HG02588 (cell line): ENCODE results near the gene OR6C1.
"Not testable (repeated sequence)": the region's sequence is repeated elsewhere in the genome, so short reads cannot be mapped to it uniquely, and the experiment has no call there.

Experiments
- ATAC-seq: cut with Tn5 transposase; IDR thresholded peaks from one replicate; pipeline ENCODE4 v1.9.1; 2021; ENCODE audit warnings: mild to moderate bottlenecking, moderate library complexity; ENCODE audit not compliant: unreplicated experiment

OR6C1 gene

DNA sequence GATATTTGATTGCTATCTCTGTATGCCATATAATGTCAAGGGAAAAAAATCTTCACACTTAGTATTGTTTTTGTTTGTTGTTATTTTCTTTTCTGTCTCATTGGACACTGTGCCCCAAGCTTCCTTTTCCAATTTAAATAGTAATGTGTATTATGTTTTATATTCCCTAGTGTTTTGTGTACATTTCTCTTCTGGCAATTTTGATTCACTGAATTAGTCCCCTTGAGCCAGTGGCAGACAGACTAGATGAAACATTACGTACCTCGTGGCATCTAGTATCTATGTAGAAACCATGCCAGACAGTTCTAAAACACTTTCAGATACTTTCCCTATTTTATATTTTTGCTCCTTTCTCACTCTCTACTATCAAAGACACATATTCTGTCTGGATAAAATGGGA is at the start of gene OR6C1:
Gene OR6C1 (plus strand): TSS at position 301 of the 400 bp plus-strand sequence. CDS start 6,257 bp downstream, outside the sequence.
- ATAC-seq: no peak

DNA sequence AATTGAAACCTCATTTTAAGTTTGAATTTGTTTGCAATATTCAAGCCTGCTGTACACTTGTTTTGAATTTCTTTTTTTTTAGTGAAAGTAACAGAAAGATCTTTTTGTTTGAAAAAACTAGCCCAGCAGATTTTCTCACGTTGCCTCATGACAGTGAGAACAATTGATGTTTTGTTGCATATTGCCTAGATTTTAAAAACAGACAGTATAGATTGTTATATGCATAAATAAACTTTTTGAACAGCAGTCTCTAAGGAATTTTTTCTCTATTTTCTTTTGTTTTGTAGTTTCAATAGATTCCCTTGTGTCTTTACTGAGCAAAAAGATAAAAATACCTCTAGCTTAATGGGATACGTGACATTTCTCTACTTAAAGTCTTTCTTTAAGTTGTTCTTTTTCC is 33.2 kb upstream of the OR6C1 start:
- ATAC-seq: no peak

DNA sequence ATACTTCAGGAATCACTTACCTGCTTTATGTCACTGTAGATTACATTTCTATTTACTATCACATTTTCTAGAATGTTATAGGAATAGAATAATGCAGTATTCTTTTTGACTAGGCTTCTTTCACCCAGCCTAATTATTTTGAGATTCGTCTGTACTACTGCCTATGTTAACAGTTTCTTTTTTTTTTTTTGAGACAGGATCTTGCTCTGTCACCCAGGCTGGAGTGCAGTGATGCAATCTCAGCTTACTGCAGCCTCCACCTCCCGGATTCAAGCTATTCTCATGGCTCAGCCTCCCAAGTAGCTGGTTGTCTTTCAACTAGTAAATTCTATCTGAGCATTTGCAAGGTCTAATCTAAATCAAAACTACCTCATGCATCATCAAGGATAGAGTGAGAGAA is 24.1 kb upstream of the OR6C1 start:
- ATAC-seq: no peak

DNA sequence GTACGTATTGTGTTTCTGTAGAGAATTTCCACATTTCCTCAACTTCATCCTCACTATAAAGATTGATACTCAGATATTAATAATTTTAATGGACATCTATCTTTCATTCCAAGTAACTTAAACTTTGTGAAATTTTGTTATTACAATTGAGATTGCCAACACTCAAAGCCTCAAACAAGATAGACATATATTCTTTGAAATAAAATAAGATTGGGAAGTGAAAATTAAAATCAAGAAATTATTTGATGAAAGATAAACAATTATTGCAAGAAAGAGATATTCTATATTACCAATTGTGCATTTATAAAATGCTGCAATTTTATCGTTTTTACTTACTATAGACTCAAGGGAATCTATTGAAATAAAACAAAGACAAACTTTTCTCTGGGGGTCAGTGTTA is 17.7 kb upstream of the OR6C1 start, which contains the start of gene OR6C6:
Gene OR6C6 (minus strand): TSS at position 101 of the 400 bp plus-strand sequence. CDS start 1,337 bp downstream, outside the sequence.
- no peak for ATAC-seq

DNA sequence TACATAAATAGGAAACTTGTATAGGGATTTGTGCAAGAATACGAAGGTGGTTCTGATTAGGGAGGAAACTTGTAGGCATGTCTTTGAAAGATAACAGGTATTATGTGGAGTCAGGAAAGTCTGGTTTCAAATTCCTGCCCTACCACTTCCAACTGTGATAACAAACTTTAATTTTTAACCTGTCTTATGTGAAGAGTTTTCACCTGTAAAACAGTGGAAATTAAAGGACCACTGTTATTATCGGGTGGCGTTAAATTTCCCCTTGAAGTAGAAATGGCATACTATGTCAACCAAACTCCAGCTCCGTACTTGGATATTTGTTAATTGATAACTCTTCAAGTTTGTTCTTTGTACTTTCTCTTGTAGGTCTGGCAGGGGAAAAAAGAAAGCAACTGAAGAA is 6.1 kb downstream of the OR6C1 start:
- no peak for ATAC-seq

DNA sequence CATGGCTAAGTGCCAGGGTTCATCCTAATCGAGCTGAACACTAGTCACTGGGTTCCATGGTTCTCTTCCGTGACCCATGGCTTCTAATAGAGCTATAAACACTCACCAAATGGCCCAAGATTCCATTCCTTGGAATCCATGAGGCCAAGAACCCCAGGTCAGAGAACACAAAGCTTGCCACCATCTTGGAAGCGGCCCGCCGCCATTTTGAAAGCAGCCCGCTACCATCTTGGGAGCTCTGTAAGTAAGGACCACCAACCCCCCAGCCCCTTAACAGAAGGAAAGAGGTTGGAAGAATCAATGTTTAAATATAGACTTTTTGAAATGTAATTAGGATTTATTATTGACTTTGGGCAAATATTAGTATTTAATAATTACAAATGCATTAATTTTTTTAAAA is 11.7 kb downstream of the OR6C1 start:
- ATAC-seq: not testable (repeated sequence)

DNA sequence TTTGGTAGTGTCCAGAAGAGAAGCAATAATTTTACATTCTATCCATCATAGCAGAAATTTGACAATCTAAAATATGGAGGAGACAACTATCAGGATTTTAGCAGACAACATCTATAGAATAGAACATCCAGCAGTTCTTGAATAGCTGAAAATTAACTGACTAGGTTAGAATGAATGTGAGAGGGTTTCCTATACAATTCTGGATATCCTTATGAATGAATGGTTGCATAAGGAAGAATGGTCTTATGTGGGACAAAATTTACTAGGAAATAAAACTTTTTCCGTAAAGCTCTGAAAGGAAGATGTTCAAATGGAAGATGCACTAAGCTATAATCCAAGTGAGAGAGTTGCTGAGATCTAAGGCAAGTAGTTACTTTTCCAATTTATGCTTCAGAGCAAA is 16.3 kb downstream of the OR6C1 start, which contains the start of gene OR6C3:
Gene OR6C3 (plus strand): TSS at position 301 of the 400 bp plus-strand sequence. CDS start 955 bp downstream, outside the sequence.
- no peak for ATAC-seq

DNA sequence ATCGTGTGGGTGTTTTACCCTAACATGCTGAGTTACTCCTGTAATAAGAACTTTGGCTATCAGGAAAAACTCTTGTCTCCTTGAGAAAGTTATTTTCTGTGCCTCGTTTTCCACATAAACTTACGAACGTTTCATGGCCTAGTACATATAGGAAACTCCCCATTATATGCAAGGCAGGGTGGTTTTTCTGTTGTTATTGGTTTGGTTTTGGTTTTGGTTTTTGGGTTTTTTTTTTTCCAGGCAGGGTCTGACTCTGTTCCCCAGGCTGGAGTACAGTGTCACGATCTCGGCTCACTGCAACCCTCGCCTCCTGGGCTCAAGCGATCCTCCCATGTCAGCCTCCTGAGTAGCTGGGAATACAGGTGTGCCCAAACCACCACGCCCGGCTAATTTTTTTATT is 21.9 kb downstream of the OR6C1 start:
- no peak for ATAC-seq

DNA sequence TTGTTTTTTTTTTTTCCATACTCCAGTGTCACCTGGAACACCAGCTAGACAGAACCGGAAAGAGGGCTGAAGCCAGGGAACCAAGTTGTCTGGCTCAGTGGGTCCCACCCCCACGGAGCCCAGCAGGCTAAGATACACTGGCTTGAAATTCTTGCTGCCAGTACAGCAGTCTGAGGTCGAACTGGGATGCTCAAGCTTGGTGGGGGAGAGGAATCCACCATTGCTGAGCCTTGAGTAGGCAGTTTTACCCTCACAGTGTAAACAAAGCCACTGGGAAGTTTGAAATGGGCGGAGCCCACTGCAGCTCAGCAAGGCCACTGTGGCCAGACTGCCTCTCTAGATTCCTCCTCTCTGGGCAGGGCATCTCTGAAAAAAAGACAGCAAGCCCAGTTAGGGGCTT is 41.2 kb downstream of the OR6C1 start:
- ATAC-seq: not testable (repeated sequence)

DNA sequence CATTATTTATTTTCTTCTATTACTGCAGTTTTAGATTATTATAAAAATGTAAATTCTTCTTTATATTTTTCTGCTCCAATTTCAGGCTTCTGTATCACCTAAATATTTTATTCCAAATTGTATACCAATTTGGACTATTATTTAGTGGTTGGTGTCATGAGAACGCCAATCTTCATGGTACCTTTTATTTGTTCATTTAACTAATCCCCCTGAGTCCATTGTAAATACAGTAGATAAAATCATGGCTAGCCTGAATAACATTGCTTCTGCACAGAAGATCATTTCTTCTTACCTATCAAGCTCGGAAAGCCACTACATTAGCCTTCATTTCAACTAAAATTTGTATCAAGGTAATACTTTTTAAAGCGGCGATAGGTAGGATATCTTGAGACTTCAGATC is 48.5 kb downstream of the OR6C1 start, which contains the start of gene OR6C75:
Gene OR6C75 (plus strand): TSS at position 301 of the 400 bp plus-strand sequence. CDS start 2,136 bp downstream, outside the sequence.
- ATAC-seq: no peak

DNA sequence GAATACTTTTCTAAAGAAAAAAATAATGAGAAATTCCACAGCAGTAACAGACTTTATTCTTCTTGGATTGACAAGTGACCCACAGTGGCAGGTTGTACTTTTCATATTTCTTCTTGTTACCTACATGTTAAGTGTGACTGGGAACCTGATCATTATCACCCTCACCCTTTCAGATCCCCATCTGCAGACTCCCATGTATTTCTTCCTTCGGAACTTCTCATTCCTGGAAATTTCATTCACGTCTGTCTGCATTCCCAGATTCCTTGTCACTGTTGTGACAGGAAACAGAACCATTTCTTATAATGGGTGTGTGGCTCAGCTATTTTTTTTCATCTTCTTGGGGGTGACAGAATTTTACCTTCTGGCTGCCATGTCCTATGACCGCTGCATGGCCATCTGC is 50.9 kb downstream of the OR6C1 start:
- no peak for ATAC-seq
